GM21528 (cell line): ENCODE measurements around the gene WWP2.
"Not testable (repeated sequence)": the region's sequence is repeated elsewhere in the genome, so short reads cannot be mapped to it uniquely, and the experiment has no call there.

Experiments used
- ATAC-seq: cut with Tn5 transposase; IDR thresholded peaks from one replicate; pipeline ENCODE4 v1.9.1; 2021; ENCODE audit warnings: mild to moderate bottlenecking, moderate library complexity; ENCODE audit not compliant: unreplicated experiment, low FRiP score

Gene WWP2

GRCh38 chr16:69745232-69745612, 16.9 kb upstream of the WWP2 start:
- ATAC-seq, result no peak

- no peak for ATAC-seq
These were observed 16.2 kb upstream of the WWP2 start for GRCh38 chr16:69745959-69746358.

DNA sequence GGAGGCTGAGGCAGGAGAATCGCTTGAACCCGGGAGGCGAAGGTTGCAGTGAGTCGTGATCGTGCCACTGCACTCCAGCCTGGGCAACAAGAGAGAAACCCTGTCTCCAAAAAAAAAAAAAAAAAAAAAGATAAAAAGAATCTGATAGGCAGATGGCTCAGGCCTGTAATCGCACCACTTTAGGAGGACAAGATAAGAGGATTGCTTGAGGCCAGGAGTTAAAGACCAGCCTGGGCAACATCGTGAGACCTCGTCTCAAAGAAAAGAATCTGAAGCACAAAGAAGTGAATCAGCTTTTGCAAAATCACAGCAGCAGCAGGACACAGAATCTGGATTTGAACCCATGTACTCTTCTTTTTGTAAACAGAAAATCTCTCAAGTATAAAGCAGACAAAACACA, 15.0 kb upstream of the WWP2 start:
- no peak for ATAC-seq

DNA sequence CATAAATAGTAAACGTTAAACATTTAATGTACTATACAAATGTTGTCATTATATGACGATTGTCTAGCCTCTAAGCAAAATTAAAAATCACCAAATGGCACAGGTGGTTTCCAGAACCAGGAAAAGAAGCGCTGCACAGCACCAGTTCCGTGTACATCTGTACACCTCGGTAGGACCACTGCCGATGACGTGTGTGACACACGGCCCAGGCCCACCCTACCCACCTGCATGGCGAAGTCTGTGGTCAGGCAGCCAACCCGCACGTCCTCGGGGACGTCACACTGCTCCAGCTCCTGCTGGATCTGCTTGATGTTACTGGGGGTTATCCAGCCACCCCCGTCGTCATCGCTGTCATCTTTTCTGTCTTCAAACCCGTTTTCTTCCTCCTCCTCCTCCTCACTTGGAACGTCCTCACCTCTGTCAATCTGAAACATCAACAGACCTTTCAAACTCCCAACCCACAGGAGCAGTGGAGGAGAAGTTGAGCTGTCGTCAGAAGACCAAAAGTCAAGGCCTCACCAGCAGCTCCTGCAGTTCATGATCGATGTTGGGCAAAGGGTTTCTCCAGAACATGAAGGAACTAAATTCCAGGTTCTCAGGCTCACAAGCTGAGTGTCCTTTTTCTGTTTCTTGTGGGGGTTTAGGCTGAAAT, 13.3 kb upstream of the WWP2 start:
- ATAC-seq, result no peak

GRCh38 chr16:69754143-69754468, 8.0 kb upstream of the WWP2 start:
- ATAC-seq, result no peak

- ATAC-seq, result peak; percentile 86
These were observed 7.4 kb upstream of the WWP2 start, which contains the start of gene NOB1 for GRCh38 chr16:69754469-69755310. TSS of gene NOB1 (minus strand) at chr16:69754926. CDS start at chr16:69754910, 16 bp downstream.

GRCh38 chr16:69756705-69757104, 5.4 kb upstream of the WWP2 start:
- no peak for ATAC-seq

DNA sequence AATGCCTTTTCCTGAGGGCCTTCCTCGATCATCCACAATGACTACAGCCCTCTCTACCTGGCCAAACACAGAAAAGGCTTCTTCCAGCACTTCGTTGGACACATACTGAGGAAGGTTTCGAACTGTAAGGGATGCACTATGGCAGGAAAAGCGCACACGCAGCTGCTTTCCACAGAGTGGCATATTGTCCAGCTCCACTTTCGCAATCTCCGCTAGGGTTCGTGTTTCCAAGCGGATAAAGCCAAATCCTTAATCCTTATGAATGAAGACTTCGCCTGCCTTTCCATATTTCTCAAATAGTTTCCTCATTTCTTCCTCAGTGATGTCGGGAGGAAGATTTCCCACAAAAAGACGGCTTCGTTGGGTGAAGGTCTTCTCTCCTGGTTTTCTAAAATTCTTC, 4.8 kb upstream of the WWP2 start:
- ATAC-seq, result not testable (repeated sequence)

DNA sequence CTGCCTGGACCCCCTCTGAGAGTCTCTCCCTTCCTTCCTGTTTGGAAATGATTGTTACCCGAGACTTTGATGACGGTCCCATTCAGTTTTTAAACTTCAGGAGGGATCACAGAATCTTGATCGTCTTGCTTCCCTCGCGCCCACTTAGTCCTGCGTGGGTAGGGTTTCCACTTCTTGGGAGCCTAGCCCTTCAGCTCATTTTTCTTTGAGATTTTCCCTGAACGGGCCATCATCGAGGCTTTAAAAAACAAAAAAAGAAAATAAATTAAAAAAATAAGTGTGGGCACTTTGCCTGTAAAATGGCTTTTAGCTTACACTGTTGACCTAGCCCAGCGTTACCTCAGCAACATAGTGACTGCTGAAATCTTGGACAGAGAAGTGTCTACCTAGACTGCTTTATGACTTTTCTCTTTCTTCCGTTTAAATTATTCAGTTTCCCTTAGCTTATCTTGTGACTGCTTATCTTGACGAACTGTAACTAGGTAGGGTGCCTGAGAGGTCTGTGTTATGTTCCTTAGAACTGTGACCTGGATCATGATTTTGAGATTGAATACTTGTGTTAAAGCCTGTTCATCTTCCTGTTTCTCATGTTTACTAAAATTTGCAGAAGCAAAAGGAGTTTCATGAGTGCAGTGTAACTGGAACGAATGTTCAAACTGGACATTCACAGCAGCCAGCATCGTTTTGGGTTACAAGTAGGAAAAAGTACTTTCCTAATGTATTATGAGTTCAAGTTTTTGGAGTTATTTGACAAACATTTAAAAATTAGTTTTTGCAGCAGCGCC, 874 bp downstream of the WWP2 start:
- ATAC-seq, result no peak

DNA sequence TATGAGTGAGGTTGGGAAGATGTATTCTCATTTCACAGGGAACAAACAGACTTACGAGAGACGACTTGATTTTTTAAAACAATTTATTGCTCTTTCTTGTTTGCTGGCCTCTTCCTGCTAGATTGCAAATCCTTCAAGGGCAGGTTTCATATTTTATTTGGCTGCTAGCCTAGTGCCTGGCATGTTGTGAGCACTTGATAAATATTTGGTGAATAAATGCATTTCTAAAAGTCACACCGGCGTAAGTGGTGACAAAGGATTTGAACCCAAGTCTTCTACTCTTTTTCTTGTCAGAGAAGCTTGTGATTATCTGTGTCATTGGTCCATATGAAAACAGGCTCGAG, 1.4 kb downstream of the WWP2 start:
- ATAC-seq, result no peak

- no peak for ATAC-seq
These were observed 5.5 kb downstream of the WWP2 start for GRCh38 chr16:69767459-69768229.

DNA sequence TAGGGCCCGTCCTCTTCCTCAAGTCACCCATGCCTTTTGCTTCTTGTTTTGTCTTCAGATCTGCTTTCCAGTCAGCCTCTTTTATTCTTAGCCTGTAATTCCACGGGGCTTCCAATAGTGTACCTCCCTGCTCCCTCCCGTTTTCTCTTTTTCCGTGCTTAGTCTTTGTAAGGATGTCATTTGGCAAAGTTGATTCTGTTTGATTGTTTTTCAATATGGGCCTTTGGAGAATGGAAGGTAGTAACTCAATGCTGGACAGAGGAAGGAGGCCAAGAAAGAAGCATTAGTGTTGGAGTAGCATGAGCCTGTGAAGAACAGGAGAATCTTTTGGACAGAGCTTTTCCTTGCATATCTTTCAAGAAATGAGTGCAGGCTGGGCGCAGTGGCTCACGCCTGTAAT, 6.5 kb downstream of the WWP2 start:
- no peak for ATAC-seq

- no peak for ATAC-seq
These were observed 7.3 kb downstream of the WWP2 start for GRCh38 chr16:69769404-69769803.

DNA sequence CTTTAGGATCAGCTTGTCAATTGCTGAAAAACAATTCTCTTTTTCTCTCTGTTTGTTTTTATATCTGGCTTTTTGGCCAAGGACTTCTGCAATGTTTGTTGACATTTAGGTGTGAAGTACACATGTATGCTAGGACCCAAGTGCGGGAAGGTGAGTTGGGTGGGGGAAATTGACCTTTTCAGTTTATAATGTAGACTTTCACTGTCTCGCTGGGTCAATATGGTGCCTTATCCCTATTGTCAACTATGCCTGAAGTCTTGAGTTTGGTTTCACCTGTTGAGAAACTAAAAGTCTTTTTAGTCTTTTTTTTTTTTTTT, 9.5 kb downstream of the WWP2 start:
- ATAC-seq, result no peak

- no peak for ATAC-seq
These were observed 11.3 kb downstream of the WWP2 start for GRCh38 chr16:69773260-69773947.

DNA sequence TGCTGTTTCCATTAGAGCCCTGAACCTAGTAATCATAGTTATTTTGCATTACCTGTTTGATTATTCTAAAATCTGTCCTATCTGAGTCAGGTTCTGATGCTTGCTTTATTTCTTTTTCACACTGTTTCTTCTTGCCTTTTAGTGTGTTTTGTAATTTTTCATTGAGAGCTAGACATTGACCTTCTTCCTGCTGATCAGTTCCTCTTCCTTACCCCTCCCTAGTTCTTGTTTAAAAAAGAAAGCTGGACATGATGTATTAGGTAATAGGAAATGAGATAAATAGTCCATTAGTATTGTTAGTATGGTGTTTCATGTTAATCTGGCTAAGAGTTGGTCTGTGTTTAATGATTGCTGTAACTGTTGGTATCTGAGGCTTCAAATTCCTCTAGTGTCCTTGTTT, 13.4 kb downstream of the WWP2 start:
- ATAC-seq, result no peak

GRCh38 chr16:69779724-69780123, 17.6 kb downstream of the WWP2 start:
- ATAC-seq, result no peak

DNA sequence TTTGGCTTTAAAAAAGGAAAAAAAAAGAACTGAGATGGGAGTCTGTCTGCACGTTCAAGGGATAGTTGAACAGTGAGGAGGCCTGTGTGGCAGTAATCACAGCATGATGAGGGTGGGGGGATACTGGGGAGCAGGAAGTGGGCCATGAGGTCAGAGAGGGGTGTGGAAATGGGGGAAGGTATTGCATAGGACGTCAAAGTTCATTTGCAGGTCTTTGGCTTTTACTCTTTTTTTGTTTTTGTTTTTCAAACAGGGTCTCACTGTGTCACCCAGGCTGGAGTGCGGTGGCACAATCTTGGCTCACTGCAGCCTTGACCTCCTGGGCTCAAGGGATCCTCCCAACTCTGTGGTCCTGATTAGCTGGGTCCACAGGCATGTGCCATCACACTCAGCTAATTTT, 19.0 kb downstream of the WWP2 start:
- ATAC-seq, result no peak

DNA sequence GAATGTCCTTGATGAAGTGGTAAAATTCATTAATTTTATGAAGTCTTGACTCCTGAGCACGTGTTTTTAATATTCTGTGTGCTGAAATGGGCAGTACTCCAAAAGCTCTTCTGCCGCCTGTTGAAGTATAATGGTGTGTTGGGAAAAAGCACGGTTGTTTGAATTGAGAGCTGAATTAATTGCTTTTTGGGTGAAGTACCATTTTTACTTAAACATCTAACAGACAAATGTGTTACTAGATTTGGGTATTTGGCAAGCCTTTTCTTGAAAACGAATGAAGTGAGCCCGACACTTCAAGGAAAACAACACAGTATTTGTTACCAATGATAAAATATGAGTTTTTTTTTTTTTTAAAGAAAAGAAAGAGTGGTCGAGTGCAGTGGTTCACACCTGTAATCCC, 22.5 kb downstream of the WWP2 start:
- no peak for ATAC-seq

- no peak for ATAC-seq
These were observed 25.8 kb downstream of the WWP2 start for GRCh38 chr16:69787883-69788282.
